ENCODE data around the gene EPHA10. TPM values are rescaled to one million over a fixed set of nuclear protein-coding genes. Genes with fewer than 3 reads are reported as not detected.

The EPHA10 gene
- total and polyA plus RNA-seq, 3 donors from 2014 or later = 55.3 to 71.7 (median 64.2) TPM

DNA sequence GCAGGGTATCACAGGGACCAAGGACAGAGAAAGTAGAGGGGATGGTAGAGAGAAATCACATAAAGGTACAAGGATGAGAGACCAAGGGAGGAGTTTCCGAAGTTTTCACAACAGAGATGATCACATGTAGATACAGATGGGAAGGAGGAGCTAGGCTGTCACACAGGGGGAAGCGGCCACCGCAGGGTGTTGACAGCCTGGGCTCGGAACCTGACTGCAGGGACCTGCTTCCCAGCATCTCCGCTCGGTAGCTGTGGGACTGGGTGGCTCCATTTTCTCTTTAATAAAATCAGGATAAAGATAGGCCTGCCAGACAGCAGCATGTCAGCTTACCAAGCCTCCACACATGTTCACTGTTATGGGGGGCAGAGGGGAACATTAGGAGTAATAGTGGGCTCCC, 40.3 kb downstream of the EPHA10 start:
- intact Hi-C loops (cut with DNase I; ENCODE audit: low total_unique reads) = no loop called here
- H3K4me3 ChIP-seq = no peak overlapping the region
- 88 to 92% methylated on average over 6 of the region's 6 CpGs for WGBS, 2 donors
- no peaks in the 10 kb centered on the region for H3K9me3 ChIP-seq
- H3K4me1 ChIP-seq = peaks cover 4% of the 10 kb centered on the region
- H3K27me3 ChIP-seq = no peaks in the 10 kb centered on the region
- H3K27ac ChIP-seq = no peak overlapping the region
- TF ChIP-seq POLR2A (IDR thresholded peaks at IDR 0.05) = no peak
- TF ChIP-seq, protein P1, sequence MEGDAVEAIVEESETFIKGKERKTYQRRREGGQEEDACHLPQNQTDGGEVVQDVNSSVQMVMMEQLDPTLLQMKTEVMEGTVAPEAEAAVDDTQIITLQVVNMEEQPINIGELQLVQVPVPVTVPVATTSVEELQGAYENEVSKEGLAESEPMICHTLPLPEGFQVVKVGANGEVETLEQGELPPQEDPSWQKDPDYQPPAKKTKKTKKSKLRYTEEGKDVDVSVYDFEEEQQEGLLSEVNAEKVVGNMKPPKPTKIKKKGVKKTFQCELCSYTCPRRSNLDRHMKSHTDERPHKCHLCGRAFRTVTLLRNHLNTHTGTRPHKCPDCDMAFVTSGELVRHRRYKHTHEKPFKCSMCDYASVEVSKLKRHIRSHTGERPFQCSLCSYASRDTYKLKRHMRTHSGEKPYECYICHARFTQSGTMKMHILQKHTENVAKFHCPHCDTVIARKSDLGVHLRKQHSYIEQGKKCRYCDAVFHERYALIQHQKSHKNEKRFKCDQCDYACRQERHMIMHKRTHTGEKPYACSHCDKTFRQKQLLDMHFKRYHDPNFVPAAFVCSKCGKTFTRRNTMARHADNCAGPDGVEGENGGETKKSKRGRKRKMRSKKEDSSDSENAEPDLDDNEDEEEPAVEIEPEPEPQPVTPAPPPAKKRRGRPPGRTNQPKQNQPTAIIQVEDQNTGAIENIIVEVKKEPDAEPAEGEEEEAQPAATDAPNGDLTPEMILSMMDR (IDR thresholded peaks at IDR 0.05) = no peak
- no peak for DNase-seq
- no peaks in the 10 kb centered on the region for H3K36me3 ChIP-seq (ENCODE audit: low read depth, missing control alignments)

DNA sequence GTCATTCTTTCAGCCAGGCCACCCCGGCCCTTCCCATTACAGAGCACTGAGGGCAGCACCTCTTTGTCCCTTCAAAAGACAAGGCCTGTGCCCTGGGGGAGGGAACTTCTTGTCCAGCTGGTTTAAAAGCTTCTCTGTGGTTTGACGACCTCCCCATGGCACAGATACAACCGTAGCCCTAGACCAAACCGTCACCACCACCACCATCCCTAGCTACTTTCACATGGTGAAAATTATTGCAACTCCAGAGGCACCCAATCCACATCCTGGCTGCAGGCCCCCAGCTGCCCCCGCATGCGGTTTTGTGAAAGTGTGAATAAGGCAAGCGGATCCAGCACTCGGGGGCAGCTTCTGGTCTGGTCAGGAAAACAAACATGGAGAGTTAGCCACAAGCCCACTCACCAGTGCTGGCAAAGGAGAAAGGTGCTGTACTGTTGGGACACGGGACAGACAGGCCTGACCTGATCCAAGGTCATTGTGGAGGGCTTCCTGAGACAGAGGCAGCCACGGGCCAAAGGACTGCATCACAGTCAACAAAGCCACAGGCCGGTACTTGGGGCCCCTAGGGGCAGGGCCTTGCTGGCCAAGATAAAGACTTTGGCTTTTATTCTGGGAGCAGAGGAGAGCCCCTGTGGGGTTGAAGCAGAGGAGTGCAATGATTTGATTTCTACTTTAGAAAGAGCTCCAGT, 41.4 kb downstream of the EPHA10 start:
- H3K9me3 ChIP-seq = no peaks in the 10 kb centered on the region
- peaks cover 4% of the 10 kb centered on the region for H3K4me1 ChIP-seq
- no peak overlapping the region for H3K4me3 ChIP-seq
- TF ChIP-seq, protein P1 (IDR thresholded peaks at IDR 0.05) = no peak
- intact Hi-C loops (cut with DNase I; ENCODE audit: low total_unique reads) = no loop called here
- no peak overlapping the region for H3K27ac ChIP-seq
- no peak for DNase-seq
- 42 to 51% methylated on average over 11 of the region's 11 CpGs for WGBS, 2 donors
- no peaks in the 10 kb centered on the region for H3K36me3 ChIP-seq (ENCODE audit: low read depth, missing control alignments)
- H3K27me3 ChIP-seq = no peaks in the 10 kb centered on the region

DNA sequence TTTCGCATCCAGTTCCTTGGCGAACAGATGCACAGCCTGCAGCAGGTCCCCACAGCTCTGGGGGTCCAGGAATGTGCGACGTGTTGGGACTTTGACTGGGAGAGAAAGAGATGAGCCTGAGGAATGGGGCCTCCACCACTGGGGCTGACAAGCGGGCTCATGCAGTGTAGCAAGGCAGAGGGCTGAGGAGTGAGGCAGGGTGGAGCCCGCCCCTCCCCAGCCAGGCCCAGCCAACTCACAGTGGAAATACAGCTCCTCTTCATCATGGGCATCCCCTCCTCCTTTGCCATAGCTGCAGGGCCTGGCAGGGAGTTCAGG, 41.9 kb downstream of the EPHA10 start:
- Histone ChIP-seq H3K27me3 (no peaks in the 10 kb centered on the region), H3K36me3 (ENCODE audit: low read depth, missing control alignments) (no peaks in the 10 kb centered on the region)

DNA sequence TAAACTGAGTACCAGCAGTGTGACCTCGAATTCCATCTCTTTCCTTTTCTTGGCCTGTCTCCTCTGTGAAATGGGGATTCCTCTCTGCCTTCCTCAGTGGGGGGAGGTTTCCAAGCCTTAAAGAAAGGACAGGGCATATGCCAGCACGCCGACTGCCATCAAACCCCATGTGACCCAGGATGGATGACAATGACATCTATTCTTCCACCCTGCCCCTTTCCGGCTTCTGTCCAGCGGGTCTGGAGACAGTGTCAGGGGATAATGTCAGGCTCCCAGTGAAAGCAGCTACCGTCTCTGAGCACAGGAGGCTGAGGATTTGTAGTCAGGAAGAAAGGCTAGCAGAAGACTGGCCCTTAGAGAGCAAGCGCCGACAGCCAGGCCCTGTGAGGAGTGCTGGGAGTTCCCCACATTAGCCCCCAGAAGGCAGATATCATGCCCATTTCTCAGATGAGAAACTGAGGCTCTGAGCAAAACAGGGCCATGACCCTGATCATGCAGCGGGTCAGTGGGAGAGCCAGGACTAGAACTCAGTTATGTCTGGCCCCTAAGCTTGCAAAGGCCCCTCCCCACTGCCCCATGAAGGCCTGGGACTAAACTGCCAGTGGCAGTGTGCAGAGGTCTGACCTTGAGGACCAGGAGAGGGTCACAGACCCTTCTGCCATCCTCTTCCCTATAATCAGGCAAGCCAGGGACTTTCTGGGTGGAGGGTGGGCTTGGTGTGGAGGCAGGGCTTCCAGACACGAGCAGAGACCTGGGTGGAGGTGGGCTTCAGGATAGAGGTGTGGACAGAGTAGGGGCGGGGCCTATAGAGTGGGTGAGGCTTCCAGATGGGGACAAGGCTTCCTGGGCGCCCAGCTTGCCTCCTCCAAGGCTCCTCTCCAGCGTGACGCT, 42.5 kb downstream of the EPHA10 start:
- Histone ChIP-seq H3K27me3 (no peaks in the 10 kb centered on the region), H3K4me1 (peaks cover 4% of the 10 kb centered on the region), H3K4me3 (no peak overlapping the region), H3K36me3 (ENCODE audit: low read depth, missing control alignments) (no peaks in the 10 kb centered on the region), H3K9me3 (no peaks in the 10 kb centered on the region), H3K27ac (no peak overlapping the region)
- no peak for TF ChIP-seq POLR2A (IDR thresholded peaks at IDR 0.05)
- TF ChIP-seq, protein P1 (IDR thresholded peaks at IDR 0.05) = no peak
- WGBS, 2 donors = 72 to 90% methylated on average over 11 to 14 of the region's 14 CpGs
- intact Hi-C loops (cut with DNase I; ENCODE audit: low total_unique reads) = no loop called here
- no peak for DNase-seq

More for the DNA sequence above, 41.9 kb downstream of the EPHA10 start:
- Histone ChIP-seq H3K27ac (no peak overlapping the region), H3K4me3 (no peak overlapping the region), H3K9me3 (no peaks in the 10 kb centered on the region), H3K4me1 (peaks cover 4% of the 10 kb centered on the region)
- no peak for DNase-seq
- WGBS, 2 donors = 83 to 85% methylated on average over 6 of the region's 6 CpGs
- TF ChIP-seq, protein P1 (IDR thresholded peaks at IDR 0.05) = no peak
- no peak for TF ChIP-seq POLR2A (IDR thresholded peaks at IDR 0.05)
- intact Hi-C loops (cut with DNase I; ENCODE audit: low total_unique reads) = no loop called here

All from testis (tissue), 3 donors.